ENCODE data around the gene CYP26C1. TPM values are rescaled to one million over a fixed set of nuclear protein-coding genes. Genes with fewer than 3 reads are reported as not detected.

Gene CYP26C1, protein sequence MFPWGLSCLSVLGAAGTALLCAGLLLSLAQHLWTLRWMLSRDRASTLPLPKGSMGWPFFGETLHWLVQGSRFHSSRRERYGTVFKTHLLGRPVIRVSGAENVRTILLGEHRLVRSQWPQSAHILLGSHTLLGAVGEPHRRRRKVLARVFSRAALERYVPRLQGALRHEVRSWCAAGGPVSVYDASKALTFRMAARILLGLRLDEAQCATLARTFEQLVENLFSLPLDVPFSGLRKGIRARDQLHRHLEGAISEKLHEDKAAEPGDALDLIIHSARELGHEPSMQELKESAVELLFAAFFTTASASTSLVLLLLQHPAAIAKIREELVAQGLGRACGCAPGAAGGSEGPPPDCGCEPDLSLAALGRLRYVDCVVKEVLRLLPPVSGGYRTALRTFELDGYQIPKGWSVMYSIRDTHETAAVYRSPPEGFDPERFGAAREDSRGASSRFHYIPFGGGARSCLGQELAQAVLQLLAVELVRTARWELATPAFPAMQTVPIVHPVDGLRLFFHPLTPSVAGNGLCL
- 0.10 TPM for total RNA-seq

- no peak for DNase-seq (ENCODE audit: low spot score)
These were observed at the start of gene CYP26C1 for GRCh38 chr10:93059975-93060886. Gene CYP26C1, plus strand, starts transcription at chr10:93060798. Its CDS starts 466 bp downstream, at chr10:93061264.

DNA sequence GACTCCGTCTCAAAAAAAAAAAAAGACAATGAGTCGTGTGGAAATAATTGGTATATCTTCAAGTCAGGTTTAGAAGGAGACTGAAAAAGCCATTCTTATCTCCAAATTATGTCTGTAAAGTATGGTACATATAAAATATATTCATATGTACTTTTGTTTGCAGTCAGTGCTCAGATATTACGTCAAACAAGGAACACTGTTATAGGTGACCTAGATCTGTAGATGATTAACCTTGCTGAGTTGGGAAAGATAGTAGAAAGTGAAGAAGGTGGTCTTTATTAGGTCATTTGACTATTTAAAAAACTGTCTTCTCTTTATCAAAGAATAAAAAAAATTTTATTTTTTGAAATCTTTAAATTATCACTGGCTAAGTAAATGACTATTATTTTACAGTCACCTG is 44.9 kb upstream of the CYP26C1 start:
- DNase-seq (ENCODE audit: low spot score), result no peak

DNA sequence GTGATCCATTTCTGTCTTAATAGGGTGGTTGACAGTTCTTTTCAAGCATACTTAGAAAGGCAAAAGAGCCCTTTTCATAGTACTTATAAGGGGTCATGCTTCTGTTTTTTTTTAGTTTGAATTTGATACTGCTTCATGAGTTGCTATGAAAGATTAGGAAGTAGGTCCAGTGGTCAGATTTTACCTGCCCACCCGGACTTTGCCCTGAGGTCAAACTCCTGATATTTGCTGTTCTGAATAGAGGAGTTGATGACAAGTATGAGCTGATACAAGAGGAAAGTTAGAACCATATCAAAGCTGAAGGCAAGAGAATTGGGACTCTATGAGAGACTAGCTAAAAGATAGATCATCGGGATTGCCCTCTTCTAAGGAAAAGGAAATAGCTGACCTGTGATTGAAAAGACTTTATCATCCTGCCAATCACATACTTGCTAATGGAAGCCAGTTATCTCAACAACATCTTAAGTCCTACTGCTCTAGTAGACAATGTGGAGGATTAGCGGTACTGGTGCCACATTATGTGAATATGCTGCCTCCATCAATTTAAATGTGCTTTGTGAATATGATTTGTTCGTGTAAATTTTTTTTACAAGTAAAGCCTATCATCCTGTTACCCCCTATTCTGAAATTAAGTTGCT is 37.5 kb upstream of the CYP26C1 start:
- no peak for DNase-seq (ENCODE audit: low spot score)

DNA sequence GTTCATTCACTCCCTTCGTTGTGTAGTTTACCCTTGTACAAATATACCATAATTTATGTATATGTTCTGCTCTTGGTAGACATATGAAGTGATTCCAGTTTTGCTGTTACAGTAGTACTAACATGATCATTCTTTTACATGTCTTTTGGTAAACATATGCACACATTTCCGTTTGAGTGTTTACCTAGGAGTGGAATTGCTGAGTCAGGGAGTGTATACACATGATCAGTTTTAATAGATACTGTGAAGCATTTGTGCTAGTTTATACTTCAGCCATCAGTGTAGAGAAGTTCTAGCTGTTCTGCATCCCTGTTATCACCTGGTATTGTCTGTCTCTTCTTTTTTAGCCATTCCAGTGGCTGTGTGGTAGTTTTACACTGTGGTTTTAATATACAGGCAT is 34.5 kb upstream of the CYP26C1 start:
- DNase-seq (ENCODE audit: low spot score), result no peak

DNA sequence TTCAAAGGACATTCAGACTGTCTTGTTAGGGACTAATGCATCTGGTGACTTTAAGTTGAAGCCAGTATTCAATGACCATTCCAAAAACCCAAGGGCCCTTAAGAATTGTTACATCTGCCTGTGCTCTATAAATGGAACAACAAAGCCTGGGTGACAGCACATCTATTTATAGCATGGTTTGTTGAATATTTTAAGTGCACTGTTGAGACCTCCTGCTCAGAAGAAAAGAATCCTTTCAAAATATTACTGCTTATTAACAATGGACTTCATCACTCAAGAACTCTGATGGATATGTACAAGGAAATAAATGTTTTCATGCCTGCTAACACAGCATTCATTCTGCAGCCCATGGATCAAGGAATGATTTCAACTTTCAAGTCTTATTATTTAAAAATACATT is 33.1 kb upstream of the CYP26C1 start:
- no peak for DNase-seq (ENCODE audit: low spot score)

DNA sequence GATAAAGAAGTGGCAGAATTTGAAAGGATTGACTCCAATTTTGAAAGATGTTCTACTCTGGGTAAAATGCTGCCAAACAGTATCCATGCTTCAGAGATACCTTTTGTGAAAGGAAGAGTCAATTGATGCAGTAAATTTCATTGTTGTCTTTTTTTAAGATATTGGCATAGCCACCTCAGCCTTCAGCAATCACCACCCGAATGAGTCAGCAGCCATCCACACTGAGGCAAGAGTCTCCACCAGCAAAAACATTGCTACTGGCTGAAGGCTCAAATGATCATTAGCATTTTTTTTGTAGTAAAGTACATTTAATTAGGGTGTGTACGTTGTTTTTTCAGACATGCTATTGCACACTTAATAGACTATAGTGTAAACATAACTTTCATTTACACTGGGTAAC is 31.7 kb upstream of the CYP26C1 start:
- no peak for DNase-seq (ENCODE audit: low spot score)

DNA sequence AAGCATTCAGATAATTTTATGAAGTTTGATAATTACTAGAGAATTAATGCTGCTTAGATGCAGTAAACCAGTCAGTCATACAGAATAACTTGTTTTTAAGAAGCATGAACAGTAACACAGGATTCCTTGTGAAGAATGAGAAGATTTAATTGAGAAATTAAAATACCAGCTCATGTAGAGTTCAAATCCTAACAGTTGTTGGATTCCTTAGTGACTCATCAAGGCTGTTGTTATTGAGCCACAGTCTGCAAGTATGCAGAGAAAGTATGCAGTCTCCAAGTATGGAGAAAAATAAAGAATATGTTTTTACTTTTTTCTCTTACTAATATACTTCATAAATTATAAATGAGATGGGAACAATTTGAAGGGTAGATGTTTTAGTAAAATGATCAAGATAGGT is 30.2 kb upstream of the CYP26C1 start:
- no peak for DNase-seq (ENCODE audit: low spot score)

DNA sequence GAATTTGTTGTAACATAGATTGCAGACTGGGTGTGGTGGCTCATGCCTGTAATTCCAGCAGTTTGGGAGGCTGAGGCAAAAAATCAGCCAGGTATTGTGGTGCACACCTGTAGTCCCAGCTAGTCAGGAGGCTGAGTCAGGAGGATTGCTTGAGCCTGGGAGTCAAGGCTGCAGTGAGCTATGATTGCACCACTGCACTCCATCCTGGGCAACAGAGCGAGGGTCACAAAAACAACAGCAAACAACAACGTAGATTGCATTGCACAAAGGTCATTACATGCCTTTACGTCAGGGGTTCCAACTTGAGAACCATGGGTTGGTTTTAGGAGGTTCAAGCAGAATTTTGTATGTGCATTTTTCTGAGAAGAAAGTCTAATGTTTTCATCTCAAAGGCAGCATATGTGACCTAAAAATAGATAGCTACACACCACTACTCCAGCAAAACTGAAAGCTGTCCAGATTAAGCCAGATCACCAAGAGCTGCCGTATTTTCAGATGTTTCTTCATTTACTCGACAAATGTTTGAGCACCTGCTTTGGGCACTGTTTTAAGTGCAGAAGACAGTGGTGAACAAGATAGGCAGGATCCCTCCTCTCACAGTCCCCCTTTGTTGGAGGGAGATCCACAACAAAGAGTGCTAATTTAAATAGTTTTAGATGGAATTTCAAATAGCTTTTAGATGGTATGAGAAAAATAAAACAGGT is 28.3 kb upstream of the CYP26C1 start:
- no peak for DNase-seq (ENCODE audit: low spot score)

GRCh38 chr10:93032809-93033137 is 27.8 kb upstream of the CYP26C1 start:
- no peak for DNase-seq (ENCODE audit: low spot score)

DNA sequence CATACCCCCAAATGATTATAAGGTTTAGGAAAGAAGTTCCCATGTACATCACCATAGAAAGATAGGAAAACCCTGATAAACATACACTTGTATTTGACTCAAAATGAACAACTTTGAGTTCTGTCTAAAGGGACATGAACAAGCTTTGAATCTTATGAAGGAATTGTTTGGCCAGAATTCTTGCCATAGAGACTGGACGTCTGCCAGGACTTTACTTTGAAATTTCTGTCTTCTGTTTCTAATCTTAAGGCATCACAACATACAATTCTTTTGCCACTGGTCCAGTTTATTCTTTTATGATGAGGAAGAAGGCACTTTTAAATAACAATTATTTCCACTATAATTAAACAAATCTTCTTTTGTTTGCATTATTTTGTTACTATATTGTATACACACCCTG is 26.2 kb upstream of the CYP26C1 start:
- DNase-seq (ENCODE audit: low spot score), result no peak

DNA sequence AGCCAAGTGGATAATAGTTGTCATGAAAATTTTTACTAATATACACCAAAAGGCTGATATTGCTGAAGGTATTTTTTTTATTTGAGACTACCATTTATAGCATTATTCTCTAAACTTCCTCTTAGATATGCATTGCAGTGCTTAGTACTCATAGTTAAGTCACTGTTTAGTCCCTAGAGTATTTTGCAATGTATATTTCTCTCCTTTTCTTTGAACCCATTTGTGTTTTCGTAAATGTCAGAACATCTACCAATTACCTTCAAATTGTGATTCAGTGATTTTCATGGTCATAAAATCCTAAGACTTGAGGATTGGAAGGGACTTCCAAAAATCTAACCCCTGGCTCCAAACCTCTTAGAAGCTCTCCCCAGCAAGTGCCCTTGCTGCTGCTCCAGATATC is 21.5 kb upstream of the CYP26C1 start:
- DNase-seq (ENCODE audit: low spot score), result no peak

- DNase-seq (ENCODE audit: low spot score), result no peak
These were observed 20.9 kb upstream of the CYP26C1 start for GRCh38 chr10:93039721-93040120.

DNA sequence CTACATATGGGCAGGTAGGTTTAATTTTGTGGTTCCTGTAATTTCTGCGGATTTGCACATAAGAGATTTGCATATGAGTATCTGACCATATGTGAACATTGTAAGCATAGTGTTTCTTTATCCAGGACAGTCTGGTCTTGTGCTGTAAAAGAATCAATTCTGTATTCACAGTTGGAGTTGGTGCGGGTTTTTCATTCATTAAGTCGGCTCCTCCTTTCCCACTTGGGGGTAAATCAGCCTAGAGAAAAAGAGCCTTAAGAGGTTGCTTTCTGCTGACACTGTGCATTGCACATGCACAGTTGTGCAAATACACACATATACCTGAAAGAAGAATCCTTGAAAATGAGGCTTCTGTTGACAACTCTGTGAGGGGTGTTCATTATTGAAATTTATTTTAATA is 6.1 kb upstream of the CYP26C1 start:
- DNase-seq (ENCODE audit: low spot score), result no peak

GRCh38 chr10:93058139-93058538 is 2.5 kb upstream of the CYP26C1 start:
- DNase-seq (ENCODE audit: low spot score), result no peak

- no peak for DNase-seq (ENCODE audit: low spot score)
These were observed 442 bp downstream of the CYP26C1 start for GRCh38 chr10:93060887-93061593.

DNA sequence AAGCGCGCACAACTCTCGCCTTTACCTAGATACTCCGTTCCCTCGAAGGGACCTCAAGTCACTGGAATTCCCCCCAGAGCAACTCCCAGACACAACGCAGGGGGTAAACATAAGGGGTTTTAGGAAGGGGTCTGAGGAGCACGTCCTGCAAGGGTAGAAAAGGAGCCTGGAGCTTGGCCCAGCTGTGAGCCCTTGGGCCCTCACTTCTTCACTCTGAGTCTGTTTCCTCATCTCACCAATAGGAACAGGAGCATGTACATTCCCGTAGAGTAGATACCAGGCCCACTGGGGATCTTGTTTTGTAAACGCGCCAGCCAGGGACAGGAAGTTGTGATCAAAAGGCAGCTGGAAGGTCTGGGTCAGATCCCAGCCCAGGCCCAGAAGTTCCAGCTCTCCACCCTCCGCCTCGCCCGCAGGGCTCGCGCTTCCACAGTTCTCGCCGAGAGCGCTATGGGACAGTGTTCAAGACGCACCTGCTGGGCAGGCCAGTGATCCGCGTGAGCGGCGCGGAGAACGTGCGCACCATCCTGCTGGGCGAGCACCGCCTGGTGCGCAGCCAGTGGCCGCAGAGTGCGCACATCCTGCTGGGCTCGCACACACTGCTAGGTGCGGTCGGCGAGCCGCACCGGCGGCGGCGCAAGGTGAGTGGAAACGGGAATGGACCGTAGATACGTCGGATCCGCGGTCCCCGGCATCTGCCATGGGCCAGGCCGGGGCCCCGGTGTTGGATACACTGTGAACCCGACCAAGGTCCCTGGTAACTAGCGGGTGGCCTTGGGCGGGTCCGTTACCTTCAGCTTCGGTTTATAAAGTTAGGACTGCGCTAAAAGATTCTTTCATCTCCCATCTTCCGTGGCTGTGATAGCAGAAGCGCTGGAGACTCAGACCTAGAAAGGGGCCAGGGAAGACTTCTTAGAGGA is 1.3 kb downstream of the CYP26C1 start:
- no peak for DNase-seq (ENCODE audit: low spot score)

GRCh38 chr10:93062514-93063143 is 2.0 kb downstream of the CYP26C1 start:
- no peak for DNase-seq (ENCODE audit: low spot score)

DNA sequence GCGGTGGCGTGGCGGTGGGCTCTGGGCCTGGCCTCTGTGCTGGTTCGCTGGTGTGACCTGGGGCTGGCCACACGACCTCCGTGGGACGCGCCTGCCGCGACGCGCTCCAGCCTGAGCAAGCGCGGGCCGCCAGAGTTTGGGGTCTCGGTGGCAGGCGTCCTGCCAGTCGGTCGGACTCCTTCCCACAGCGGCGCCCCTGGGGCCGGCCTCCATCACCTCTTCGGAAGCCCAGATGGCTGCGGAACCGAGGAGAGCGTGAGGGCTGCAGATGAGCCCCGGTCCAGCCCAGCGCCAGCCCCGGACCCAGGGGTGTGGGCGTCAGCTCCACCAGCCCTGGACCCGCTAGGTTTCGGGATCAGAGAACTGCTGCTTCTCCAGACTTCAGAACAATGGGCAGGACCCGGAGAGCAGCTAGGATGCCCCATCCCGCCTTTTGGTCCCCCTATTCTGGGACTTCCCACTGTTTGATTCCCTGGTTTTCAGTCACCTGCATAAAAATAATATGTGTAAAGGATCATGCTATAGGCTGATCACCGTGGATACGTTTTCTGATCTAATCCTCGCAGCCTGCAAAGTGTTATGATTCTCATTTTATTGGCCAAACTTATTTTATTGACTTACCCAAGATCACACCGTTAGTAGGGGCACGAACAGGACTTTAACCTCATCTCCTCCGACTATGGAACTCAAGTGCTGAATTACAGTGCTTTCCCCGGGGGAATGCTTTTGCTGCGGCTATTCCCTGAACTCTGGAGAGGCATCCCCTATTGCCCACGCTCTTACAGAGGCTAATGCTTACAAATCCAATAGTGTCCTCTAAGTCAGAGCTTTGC is 2.8 kb downstream of the CYP26C1 start:
- DNase-seq (ENCODE audit: low spot score), result no peak
